Subcutaneous adipose tissue (tissue), 4 donors: ENCODE data around the gene ZNF318. TPM values are rescaled to one million over a fixed set of nuclear protein-coding genes. Genes with fewer than 3 reads are reported as not detected.

Source experiments
- CTCF ChIP-seq: fragments of 450-650 bp; IDR thresholded peaks from one replicate; pipeline ENCODE4 v1.5.1; 2016; ENCODE audit warnings: low read depth, mild to moderate bottlenecking, control low read depth, antibody characterized with exemption, moderate library complexity
- total RNA-seq, 4 donors: library from RNA; depleted of rRNA; stranded (reverse); fragments of >200 nt; gene quantifications; one replicate each; pipeline ENCODE4 v1.1.0, GENCODE V29; 2016

ZNF318 gene
- total RNA-seq, 4 donors from 2014 or later, result 16.1 to 18.9 (median 17.9) TPM

- no peak for TF ChIP-seq CTCF
Observed at GRCh38 chr6:43393602-43394001, 24.2 kb upstream of the ZNF318 start.

GRCh38 chr6:43391440-43392031 is 22.1 kb upstream of the ZNF318 start:
- no peak for TF ChIP-seq CTCF

GRCh38 chr6:43389730-43390295 is 20.4 kb upstream of the ZNF318 start:
- TF ChIP-seq CTCF, result no peak

GRCh38 chr6:43386492-43386891 is 17.0 kb upstream of the ZNF318 start:
- no peak for TF ChIP-seq CTCF

- TF ChIP-seq CTCF, result no peak
Observed at GRCh38 chr6:43383021-43383667, 13.7 kb upstream of the ZNF318 start.

GRCh38 chr6:43378631-43379030 is 9.2 kb upstream of the ZNF318 start:
- no peak for TF ChIP-seq CTCF

- no peak for TF ChIP-seq CTCF
Observed at GRCh38 chr6:43377710-43378229, 8.3 kb upstream of the ZNF318 start.
